OCI-LY7 (cell line): Measurements from ENCODE around the gene B3GLCT. TPM values are rescaled to one million over a fixed set of nuclear protein-coding genes. Genes with fewer than 3 reads are reported as not detected.

ENCODE experiments used
- BruUV-seq: library from RNA; stranded (reverse); fragments of 400-500 nt; replicated peaks from 2 replicates; lab custom pipeline; 2021; lab: Mats Ljungman, UMichigan
- CTCF ChIA-PET: fragments of 300-600 bp; sonication (Branson Sonifier 250); formaldehyde crosslinking; loops from one replicate; lab custom pipeline; 2022; ENCODE audit warnings: antibody characterized with exemption; ENCODE audit not compliant: unreplicated experiment; lab: Charles Lee
- POLR2A ChIA-PET: fragments of 300-600 bp; sonication (Branson Sonifier 250); formaldehyde crosslinking; loops from one replicate; lab custom pipeline; 2022; ENCODE audit warnings: antibody characterized with exemption; lab: Charles Lee
- DNase-seq: peaks from one replicate; pipeline ENCODE4 v3.0.0-alpha.2; 2015; ENCODE audit warnings: low spot score
- H2AFZ ChIP-seq: fragments of 200-600 bp; sonication (generic), shearing (Covaris generic); 2 replicates; pipeline ENCODE4 v1.6.1; 2014; ENCODE audit warnings: mild to moderate bottlenecking, antibody characterized with exemption, low read length, moderate library complexity
- H3K27ac ChIP-seq: fragments of 200-600 bp; sonication (generic); 2 replicates; pipeline ENCODE4 v1.5.1; 2014; ENCODE audit warnings: mixed run types, low read depth, mild to moderate bottlenecking, moderate library complexity, low read length, inconsistent platforms; ENCODE audit not compliant: poor library complexity, severe bottlenecking
- H3K36me3 ChIP-seq: fragments of 200-600 bp; sonication (generic); 2 replicates; pipeline ENCODE4 v1.6.1; 2014; ENCODE audit warnings: mild to moderate bottlenecking, antibody characterized with exemption, low read length, moderate library complexity, mixed read lengths; ENCODE audit not compliant: insufficient read depth
- H3K4me1 ChIP-seq: fragments of 200-600 bp; sonication (generic); 2 replicates; pipeline ENCODE4 v1.5.1; 2014; ENCODE audit warnings: mild to moderate bottlenecking, low read length; ENCODE audit not compliant: insufficient read depth, poor library complexity, severe bottlenecking
- H3K4me2 ChIP-seq: fragments of 200-600 bp; sonication (generic); 2 replicates; pipeline ENCODE4 v1.6.1; 2014; ENCODE audit warnings: mild to moderate bottlenecking, low read length
- H3K4me3 ChIP-seq: fragments of 200-600 bp; sonication (generic); 2 replicates; pipeline ENCODE4 v1.5.1; 2014; ENCODE audit warnings: mild to moderate bottlenecking, low read depth, low read length; ENCODE audit not compliant: poor library complexity, severe bottlenecking
- H3K79me2 ChIP-seq: fragments of 200-600 bp; sonication (generic); 2 replicates; pipeline ENCODE4 v1.6.1; 2016; ENCODE audit warnings: low read depth, mild to moderate bottlenecking, low read length, moderate library complexity, mixed read lengths; ENCODE audit not compliant: insufficient read depth
- H3K9me2 ChIP-seq: fragments of 200-600 bp; sonication (generic); 2 replicates; pipeline ENCODE4 v1.6.1; 2016; ENCODE audit warnings: mild to moderate bottlenecking, low read length, mixed read lengths; ENCODE audit not compliant: insufficient read depth
- H3K9me3 ChIP-seq: fragments of 200-600 bp; sonication (generic); 2 replicates; pipeline ENCODE4 v1.6.1; 2014; ENCODE audit warnings: mild to moderate bottlenecking, mixed run types, low read length, mixed read lengths
- H4K20me1 ChIP-seq: fragments of 200-600 bp; sonication (generic); 2 replicates; pipeline ENCODE4 v1.6.1; 2014; ENCODE audit warnings: mild to moderate bottlenecking, antibody characterized with exemption, low read length, moderate library complexity, mixed read lengths; ENCODE audit not compliant: insufficient read depth
- CTCF ChIP-seq: fragments of 200-600 bp; sonication (generic); conservative IDR thresholded peaks from 2 replicates; pipeline ENCODE4 v1.5.1; 2014; ENCODE audit warnings: mild to moderate bottlenecking, antibody characterized with exemption, low read length, moderate library complexity, mixed read lengths
- EZH2phosphoT487 ChIP-seq: fragments of 200-600 bp; sonication (generic); IDR thresholded peaks from 2 replicates; pipeline ENCODE4 v1.6.1; 2018; ENCODE audit warnings: low read depth, borderline replicate concordance, mild to moderate bottlenecking, mixed run types, antibody characterized with exemption, low read length, moderate library complexity, mixed read lengths
- intact Hi-C: fragments of 100-400 bp; cut with micrococcal nuclease; formaldehyde crosslinking; loops from one replicate; pipeline ENCODE4 v1.10.0; 2022; ENCODE audit not compliant: unreplicated experiment
- total RNA-seq, 2 experiments: library from RNA; depleted of rRNA in 1 of 2; stranded (reverse); fragments of >200 nt in 1 of 2; shearing (Covaris generic) in 1 of 2; gene quantifications; 2 replicates each; pipeline ENCODE4 v1.2.3, GENCODE V29; 2014 to 2022

Gene B3GLCT
- total RNA-seq, 2 experiments from 2014 or later, result 3.7 to 4.3 TPM

- Histone ChIP-seq H3K4me1 (no peaks in the 10 kb centered on the region), H3K4me2 (no peak overlapping the region), H3K4me3 (no peak overlapping the region), H3K9me3 (peaks cover 16% of the 10 kb centered on the region; the same call in 1 of the 2 replicates), H3K27ac (no peak overlapping the region), H3K9me2 (no peaks in the 10 kb centered on the region), H4K20me1 (no peaks in the 10 kb centered on the region), H2AFZ (no peak overlapping the region), H3K36me3 (peaks cover 3% of the 10 kb centered on the region; the same call in 1 of the 2 replicates), H3K79me2 (no peaks in the 10 kb centered on the region)
- ChIA-PET POLR2A (interaction anchor here (0.6 kb wide), 1 partner anchor 9 kb away, joined by 4 read pairs; no protein-coding TSS in a partner anchor), CTCF (no interaction called here)
- intact Hi-C loops, result no loop called here
- no peak for TF ChIP-seq CTCF
- TF ChIP-seq EZH2phosphoT487, result no peak
- no peak for DNase-seq
- BruUV-seq, result no TSS peak
Observed at GRCh38 chr13:31276421-31276820, 76.6 kb downstream of the B3GLCT start.

DNA sequence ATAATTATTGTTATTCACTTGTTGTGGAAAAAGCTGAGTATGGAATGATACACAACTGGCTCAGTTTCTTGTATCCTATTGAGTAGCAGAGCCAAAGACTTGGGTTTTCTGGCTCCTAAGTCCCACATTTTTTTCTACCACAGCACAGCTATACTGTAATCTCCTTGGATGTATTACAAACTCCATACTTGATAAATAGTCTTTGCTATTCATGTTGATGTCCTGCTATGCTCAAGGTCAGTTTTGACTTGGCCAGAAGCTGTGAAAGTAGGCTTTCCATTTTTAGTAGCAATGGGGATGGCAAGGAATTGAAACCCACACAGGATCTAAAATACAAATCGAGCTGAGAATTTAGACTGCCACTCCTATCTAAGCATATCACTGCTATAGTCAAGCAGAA lies 79.1 kb downstream of the B3GLCT start:
- Histone ChIP-seq H3K36me3 (peaks cover 3% of the 10 kb centered on the region; the same call in 1 of the 2 replicates), H3K4me2 (no peak overlapping the region), H2AFZ (no peak overlapping the region), H3K9me2 (no peaks in the 10 kb centered on the region), H3K27ac (no peak overlapping the region), H4K20me1 (no peaks in the 10 kb centered on the region), H3K79me2 (no peaks in the 10 kb centered on the region), H3K4me1 (no peaks in the 10 kb centered on the region), H3K4me3 (no peak overlapping the region), H3K9me3 (peaks cover 11% of the 10 kb centered on the region; the same call in 1 of the 2 replicates)
- ChIA-PET CTCF (no interaction called here), POLR2A (interaction anchor here (0.6 kb wide), 1 partner anchor 9 kb away, joined by 3 read pairs; no protein-coding TSS in a partner anchor)
- no TSS peak for BruUV-seq
- no peak for DNase-seq
- intact Hi-C loops, result no loop called here
- TF ChIP-seq EZH2phosphoT487 (no peak), CTCF (no peak)

GRCh38 chr13:31282741-31283455 lies 83.1 kb downstream of the B3GLCT start:
- CTCF ChIA-PET, result no interaction called here

More at GRCh38 chr13:31282741-31283455, 83.1 kb downstream of the B3GLCT start:
- Histone ChIP-seq H3K4me1 (no peaks in the 10 kb centered on the region), H3K9me2 (no peaks in the 10 kb centered on the region), H3K79me2 (no peaks in the 10 kb centered on the region), H3K4me2 (no peak overlapping the region), H3K4me3 (no peak overlapping the region), H4K20me1 (no peaks in the 10 kb centered on the region), H2AFZ (no peak overlapping the region), H3K36me3 (peaks cover 3% of the 10 kb centered on the region; the same call in 1 of the 2 replicates), H3K9me3 (peaks cover 11% of the 10 kb centered on the region; the same call in 1 of the 2 replicates), H3K27ac (no peak overlapping the region)
- POLR2A ChIA-PET, result interaction anchor here (0.7 kb wide), 2 partner anchors 25 to 90 kb away, joined by 3 to 4 read pairs; no protein-coding TSS in a partner anchor
- intact Hi-C loops, result no loop called here
- DNase-seq, result no peak
- no peak for TF ChIP-seq CTCF
- no peak for TF ChIP-seq EZH2phosphoT487
- no TSS peak for BruUV-seq
